Upper lobe of right lung (tissue), 1 donor: Measurements from ENCODE around the gene TOR1B. TPM values are rescaled to one million over a fixed set of nuclear protein-coding genes. Genes with fewer than 3 reads are reported as not detected.
"Not testable (repeated sequence)": the region's sequence is repeated elsewhere in the genome, so short reads cannot be mapped to it uniquely, and the experiment has no call there.

Source experiments
- ATAC-seq: fragments of 200-7000 bp; cut with Tn5 transposase; one replicate; pipeline ENCODE4 v1.9.1; 2020; ENCODE audit warnings: mild to moderate bottlenecking, moderate library complexity
- DNase-seq: peaks from one replicate; pipeline ENCODE4 v3.0.0-alpha.2; 2020
- H3K27ac ChIP-seq: fragments of 200-600 bp; one replicate; pipeline ENCODE4 v1.8.0; 2022
- H3K27me3 ChIP-seq: fragments of 200-600 bp; one replicate; pipeline ENCODE4 v1.8.0; 2022; ENCODE audit warnings: mild to moderate bottlenecking
- H3K36me3 ChIP-seq: fragments of 200-600 bp; one replicate; pipeline ENCODE4 v1.8.0; 2022
- H3K4me1 ChIP-seq: fragments of 200-600 bp; one replicate; pipeline ENCODE4 v1.8.0; 2022
- H3K4me3 ChIP-seq: fragments of 200-600 bp; one replicate; pipeline ENCODE4 v1.8.0; 2022; ENCODE audit warnings: mild to moderate bottlenecking
- H3K9me3 ChIP-seq: fragments of 200-600 bp; one replicate; pipeline ENCODE4 v1.8.0; 2022
- CTCF ChIP-seq: fragments of 200-600 bp; IDR thresholded peaks from one replicate; pipeline ENCODE4 v1.8.0; 2022; ENCODE audit warnings: antibody characterized with exemption
- intact Hi-C: fragments of 100-400 bp; cut with DNase I; formaldehyde crosslinking; loops from one replicate; pipeline ENCODE4 v1.11.0; 2022
- total RNA-seq: library from RNA; stranded (reverse); fragmentation: NEBNext Ultra II Directional; extraction: Animal tissue kit (Norgen Biotek cat#: 25700); gene quantifications from one replicate; pipeline ENCODE4 v1.2.1, GENCODE V29; 2021
- donor health status: DM: no; HTN: yes; CAD: no; lungs with severe emphysema.

Gene TOR1B
- total RNA-seq, 1 donor from 2014 or later, result 26.0 TPM

- H3K36me3 ChIP-seq, result no peaks in the 10 kb centered on the region
- DNase-seq (no peak), ATAC-seq (no peak)
- peaks cover 21% of the 10 kb centered on the region for H3K4me1 ChIP-seq
- H3K9me3 ChIP-seq, result no peaks in the 10 kb centered on the region
- intact Hi-C loops, result no loop called here
- no peaks in the 10 kb centered on the region for H3K27me3 ChIP-seq
- no peak overlapping the region for H3K4me3 ChIP-seq
- TF ChIP-seq CTCF, result no peak
- H3K27ac ChIP-seq, result no peak overlapping the region
These were observed 43.0 kb upstream of the TOR1B start for GRCh38 chr9:129759804-129760502.

GRCh38 chr9:129760784-129761183 is 42.2 kb upstream of the TOR1B start:
- H3K4me3 ChIP-seq, intact Hi-C loops, DNase-seq, ATAC-seq, H3K36me3 ChIP-seq, H3K27me3 ChIP-seq, H3K9me3 ChIP-seq: not testable (repeated sequence)
- H3K4me1 ChIP-seq, result peaks cover 21% of the 10 kb centered on the region
- H3K27ac ChIP-seq, result peak overlapping the region; percentile 67

GRCh38 chr9:129761293-129761900 is 41.6 kb upstream of the TOR1B start:
- DNase-seq (no peak), ATAC-seq (peak; percentile 56)
- intact Hi-C loops, result no loop called here
- no peak overlapping the region for H3K4me3 ChIP-seq
- H3K9me3 ChIP-seq, result no peaks in the 10 kb centered on the region
- peaks cover 21% of the 10 kb centered on the region for H3K4me1 ChIP-seq
- H3K27me3 ChIP-seq, result no peaks in the 10 kb centered on the region
- no peak for TF ChIP-seq CTCF
- peak overlapping the region; percentile 67 for H3K27ac ChIP-seq
- H3K36me3 ChIP-seq, result no peaks in the 10 kb centered on the region

- DNase-seq (no peak), ATAC-seq (no peak)
- no peaks in the 10 kb centered on the region for H3K9me3 ChIP-seq
- H3K27me3 ChIP-seq, result no peaks in the 10 kb centered on the region
- H3K4me3 ChIP-seq, result no peak overlapping the region
- H3K36me3 ChIP-seq, result no peaks in the 10 kb centered on the region
- intact Hi-C loops, result no loop called here
- peak overlapping the region; percentile 67 for H3K27ac ChIP-seq
- H3K4me1 ChIP-seq, result peaks cover 21% of the 10 kb centered on the region
- TF ChIP-seq CTCF, result no peak
These were observed 41.0 kb upstream of the TOR1B start for GRCh38 chr9:129761901-129762369.

- DNase-seq (peak; percentile 70), ATAC-seq (peak; percentile 76)
- Histone ChIP-seq H3K4me1 (peaks cover 17% of the 10 kb centered on the region), H3K27ac (peak overlapping the region; percentile 67)
- intact Hi-C loops, H3K36me3 ChIP-seq, H3K9me3 ChIP-seq, H3K4me3 ChIP-seq, H3K27me3 ChIP-seq: not testable (repeated sequence)
These were observed 40.5 kb upstream of the TOR1B start for GRCh38 chr9:129762370-129762984.

- H3K27me3 ChIP-seq, result no peaks in the 10 kb centered on the region
- ATAC-seq (peak; percentile 46), DNase-seq (no peak)
- peak overlapping the region; percentile 67 for H3K27ac ChIP-seq
- H3K4me1 ChIP-seq, result peaks cover 14% of the 10 kb centered on the region
- no peaks in the 10 kb centered on the region for H3K9me3 ChIP-seq
- no peaks in the 10 kb centered on the region for H3K36me3 ChIP-seq
- intact Hi-C loops, result no loop called here
- TF ChIP-seq CTCF, result no peak
- H3K4me3 ChIP-seq, result no peak overlapping the region
These were observed 39.7 kb upstream of the TOR1B start for GRCh38 chr9:129762985-129763926.
